ENCODE results near the gene NXPH3.
"Not testable (repeated sequence)": the region's sequence is repeated elsewhere in the genome, so short reads cannot be mapped to it uniquely, and the experiment has no call there.

The NXPH3 gene

GRCh38 chr17:49554694-49555494 lies 20.8 kb upstream of the NXPH3 start:
- no peak for DNase-seq (ENCODE audit: low read depth)

- no peak for DNase-seq (ENCODE audit: low read depth)
Observed at GRCh38 chr17:49555495-49556222, 20.0 kb upstream of the NXPH3 start.

DNA sequence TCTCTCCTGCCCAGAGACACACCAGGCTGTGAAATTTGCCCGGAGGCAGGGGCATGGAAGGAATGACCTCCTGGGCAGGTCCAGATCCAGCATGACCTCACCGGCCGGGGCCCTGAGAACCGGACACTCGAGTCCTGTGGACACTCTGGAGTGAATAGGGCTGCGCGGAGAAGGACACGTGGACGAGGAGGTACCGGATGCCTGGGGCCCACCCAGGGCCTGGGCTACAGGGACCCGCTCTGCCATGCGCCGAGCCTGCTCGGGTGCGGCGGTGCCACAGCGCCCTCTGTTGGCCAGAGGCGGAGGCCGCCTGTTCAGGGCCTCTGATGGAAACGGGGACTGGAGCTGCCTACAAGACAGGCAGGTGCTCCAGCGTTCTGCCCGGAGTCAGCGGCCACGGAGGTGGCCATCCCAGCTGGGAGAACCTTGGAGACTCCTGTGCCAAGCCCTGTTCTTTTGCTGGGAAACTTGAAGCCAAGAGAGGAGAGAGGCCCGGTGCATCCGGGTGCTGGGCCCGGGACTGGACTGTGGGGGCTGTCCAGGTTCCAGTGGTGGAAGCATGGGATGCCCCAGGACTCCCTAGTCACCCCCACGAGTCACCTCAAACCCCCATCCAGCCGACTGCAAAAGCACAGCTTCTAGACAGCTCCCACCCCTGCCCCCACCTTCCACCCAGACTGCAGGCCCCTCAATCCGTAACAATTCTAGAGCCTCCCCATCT lies 19.3 kb upstream of the NXPH3 start:
- peak; percentile 75 for DNase-seq (ENCODE audit: low read depth)

DNA sequence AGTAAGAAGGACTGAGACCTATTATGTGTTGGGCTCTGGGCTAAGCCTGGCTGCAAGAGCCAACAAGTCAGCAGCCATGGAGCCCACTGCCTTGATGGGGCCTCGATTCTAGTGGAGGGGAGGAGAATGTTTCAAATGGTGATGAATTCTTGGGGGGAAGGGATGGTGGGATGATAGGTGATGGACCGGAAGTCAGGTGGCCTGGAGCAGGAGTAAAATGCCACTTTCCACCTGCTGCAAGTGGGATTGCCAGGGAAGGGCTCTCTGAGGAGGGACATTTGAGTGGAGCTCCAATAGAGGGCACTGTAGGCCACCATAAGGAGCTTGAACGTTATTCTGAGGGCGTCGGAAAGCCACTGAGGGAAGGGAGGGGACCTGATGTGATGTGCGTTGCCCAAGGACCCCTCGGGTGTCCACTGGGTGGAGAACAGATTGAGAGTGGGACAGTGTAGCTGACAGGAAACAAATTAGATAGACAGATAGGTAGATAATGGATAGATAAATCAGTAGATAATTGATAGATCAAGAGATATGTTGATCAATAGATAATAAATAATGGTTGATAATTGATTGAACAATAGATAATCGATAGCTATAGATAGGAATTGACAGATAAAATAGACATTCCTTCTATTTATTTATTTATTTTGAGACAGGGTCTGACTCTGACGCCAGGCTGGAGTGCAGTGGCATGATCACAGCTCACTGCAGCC lies 18.2 kb upstream of the NXPH3 start:
- DNase-seq (ENCODE audit: low read depth), result no peak

- no peak for DNase-seq (ENCODE audit: low read depth)
Observed at GRCh38 chr17:49564638-49565037, 11.0 kb upstream of the NXPH3 start.

- DNase-seq (ENCODE audit: low read depth), result no peak
Observed at GRCh38 chr17:49565948-49566491, 9.7 kb upstream of the NXPH3 start.

- DNase-seq (ENCODE audit: low read depth), result no peak
Observed at GRCh38 chr17:49566668-49567071, 9.0 kb upstream of the NXPH3 start.

- no peak for DNase-seq (ENCODE audit: low read depth)
Observed at GRCh38 chr17:49567104-49567521, 8.6 kb upstream of the NXPH3 start.

DNA sequence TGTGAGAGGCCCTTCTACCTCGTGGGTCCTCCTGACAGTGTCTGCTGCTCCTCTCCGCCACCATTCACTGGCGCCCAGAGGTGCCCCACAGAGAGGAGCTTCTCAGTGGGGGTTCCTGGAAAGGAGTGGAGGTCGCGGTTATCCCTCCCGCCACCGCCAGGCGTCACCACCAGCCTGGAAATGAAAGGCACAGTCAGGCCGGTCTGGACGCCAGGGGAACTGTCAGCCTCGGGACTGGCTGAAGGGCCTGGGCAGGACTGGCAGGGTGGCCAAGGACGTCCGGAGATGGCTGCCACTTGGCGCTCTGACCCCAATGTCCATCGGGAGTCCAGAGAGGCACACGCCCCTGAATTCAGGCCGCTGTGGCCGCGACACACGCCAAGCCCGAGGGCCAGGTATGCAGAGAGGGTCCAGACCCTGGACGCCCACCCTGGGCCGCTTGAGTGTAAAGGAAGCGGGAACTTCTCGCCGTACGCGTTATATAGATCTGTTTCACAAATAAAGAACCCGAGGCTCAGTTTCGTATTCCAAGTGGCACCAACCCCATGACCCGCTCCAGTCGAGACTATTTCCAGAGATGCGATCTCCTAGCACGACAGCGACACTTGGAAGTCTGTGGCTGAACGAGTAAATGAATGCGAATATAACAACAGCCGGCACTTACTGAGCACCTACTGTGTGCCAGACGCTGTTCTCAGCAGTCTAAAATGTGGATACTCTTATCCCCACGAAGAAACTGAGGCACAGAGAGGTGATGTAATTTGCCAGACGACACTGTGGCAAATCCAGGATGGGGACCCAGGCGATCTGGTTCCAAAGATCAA lies 7.6 kb upstream of the NXPH3 start:
- peak; percentile 82 for DNase-seq (ENCODE audit: low read depth)

DNA sequence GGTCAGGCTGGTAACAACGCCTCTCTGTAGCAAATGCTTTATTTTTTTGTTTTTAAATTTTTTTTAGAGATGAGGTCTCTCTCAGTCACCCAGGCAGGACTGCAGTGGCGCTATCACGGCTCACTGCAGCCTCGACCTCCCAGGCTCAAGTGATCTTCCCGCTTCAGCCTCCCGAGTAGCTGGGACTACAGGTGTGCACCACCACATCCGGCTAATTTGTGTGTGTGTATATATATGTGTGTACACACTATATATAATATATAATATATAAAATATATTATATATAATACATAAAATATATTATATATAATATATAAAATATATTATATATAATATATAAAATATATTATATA lies 7.0 kb upstream of the NXPH3 start:
- DNase-seq (ENCODE audit: low read depth), result not testable (repeated sequence)

- no peak for DNase-seq (ENCODE audit: low read depth)
Observed at GRCh38 chr17:49570540-49571242, 5.0 kb upstream of the NXPH3 start.

- no peak for DNase-seq (ENCODE audit: low read depth)
Observed at GRCh38 chr17:49571283-49571682, 4.4 kb upstream of the NXPH3 start.

GRCh38 chr17:49571764-49572163 lies 3.9 kb upstream of the NXPH3 start:
- no peak for DNase-seq (ENCODE audit: low read depth)

DNA sequence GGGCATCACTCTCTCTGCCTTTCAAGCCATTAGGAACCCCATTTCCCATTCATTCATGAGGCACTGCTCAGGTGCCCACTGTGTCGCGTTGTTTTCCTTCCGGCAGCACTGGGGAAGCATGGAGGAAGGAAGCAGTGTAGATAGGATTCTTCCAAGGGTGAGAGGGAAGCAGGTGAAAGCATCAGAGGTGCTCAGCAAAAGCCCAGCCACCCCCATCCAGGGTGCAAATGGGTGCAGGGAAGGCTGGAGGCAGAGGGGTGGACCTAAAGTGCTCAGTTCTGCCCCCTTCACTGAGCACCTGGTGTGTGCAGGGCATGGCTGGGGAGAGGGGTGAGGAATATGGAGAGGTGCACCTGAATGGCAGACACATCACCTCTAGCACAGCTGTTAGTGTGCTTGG lies 3.4 kb upstream of the NXPH3 start:
- no peak for DNase-seq (ENCODE audit: low read depth)

GRCh38 chr17:49572806-49573420 lies 2.8 kb upstream of the NXPH3 start:
- DNase-seq (ENCODE audit: low read depth), result no peak

GRCh38 chr17:49573510-49574322 lies 2.0 kb upstream of the NXPH3 start:
- DNase-seq (ENCODE audit: low read depth), result no peak

DNA sequence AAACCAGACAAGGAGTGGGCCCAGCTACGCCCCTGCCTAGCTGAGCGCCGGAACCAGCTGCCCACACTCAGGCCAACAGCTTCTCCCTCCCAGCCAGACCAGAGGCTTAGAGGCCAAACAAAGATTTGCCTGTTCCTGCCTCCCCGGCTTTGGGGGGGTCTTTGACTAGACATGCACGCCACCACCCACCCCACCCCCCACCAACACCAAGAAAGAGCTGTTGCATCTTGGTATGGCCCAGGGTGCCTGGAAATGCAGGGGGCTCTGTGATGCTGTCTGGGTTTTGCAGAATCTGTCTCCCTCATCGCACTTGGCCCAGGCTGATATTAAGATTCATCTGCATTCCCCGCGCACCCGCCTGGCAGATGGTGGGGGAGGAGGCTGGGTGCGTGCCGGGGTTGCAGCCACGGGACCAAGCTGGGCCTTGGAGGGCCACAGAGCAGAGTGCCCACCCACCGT lies 1.3 kb upstream of the NXPH3 start:
- no peak for DNase-seq (ENCODE audit: low read depth)

- no peak for DNase-seq (ENCODE audit: low read depth)
Observed at GRCh38 chr17:49574945-49575678, 559 bp upstream of the NXPH3 start.
